GM12864 (cell line): ENCODE measurements around the gene ANKRD28.

Experiments used
- DNase-seq: peaks from one replicate; pipeline ENCODE4 v3.0.0-alpha.2; 2011; ENCODE audit warnings: low read depth
- H3K4me3 ChIP-seq: 2 replicates; pipeline ENCODE4 v1.5.1; 2011; ENCODE audit warnings: mild to moderate bottlenecking, low read depth, low read length, control low read depth
- CTCF ChIP-seq: IDR thresholded peaks from 2 replicates; pipeline ENCODE4 v1.5.1; 2011; ENCODE audit warnings: low read depth, mild to moderate bottlenecking, moderate library complexity, low read length, control low read depth, inconsistent platforms; ENCODE audit errors: missing control alignments

The ANKRD28 gene

DNA sequence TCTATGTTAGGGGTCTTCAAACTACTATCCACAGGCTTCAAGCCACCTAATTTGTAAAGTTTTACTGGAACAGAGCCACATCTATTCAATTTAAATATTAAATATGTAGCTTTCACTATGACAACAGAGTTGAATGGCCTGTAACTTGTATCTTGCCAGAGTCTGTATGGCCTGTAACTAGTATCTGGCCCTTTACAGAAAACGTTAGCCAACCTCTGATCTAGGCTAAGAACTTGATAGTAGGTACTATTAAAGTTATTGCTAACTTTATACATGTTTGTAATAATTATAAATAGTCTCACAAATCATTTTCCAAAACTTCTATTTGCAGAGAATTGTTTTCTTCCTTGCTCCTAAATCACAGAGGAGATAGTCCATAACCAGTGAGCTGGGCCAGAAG is 40.0 kb downstream of the ANKRD28 start:
- DNase-seq: no peak

DNA sequence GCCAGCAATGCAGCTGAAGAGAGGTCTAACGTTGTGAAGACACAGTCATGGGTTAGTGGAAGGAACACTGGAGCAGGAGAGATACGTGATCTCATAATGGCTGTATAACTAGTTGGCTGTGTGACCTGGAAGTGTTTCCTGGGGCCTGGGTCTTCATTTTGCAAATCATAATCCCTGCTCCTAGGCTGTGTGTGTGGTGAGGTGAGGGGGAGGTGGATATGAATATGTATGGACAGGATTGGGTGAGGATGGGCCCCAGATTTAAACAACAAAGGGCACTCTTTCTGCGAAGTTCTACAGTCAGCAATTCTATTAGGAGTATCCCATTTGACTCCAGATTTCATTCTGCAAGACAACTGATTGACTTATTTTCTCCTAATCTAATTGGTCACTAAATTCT is 41.3 kb downstream of the ANKRD28 start:
- H3K4me3 ChIP-seq: no peak overlapping the region
- TF ChIP-seq CTCF: no peak
- DNase-seq: no peak

More for the DNA sequence above, 40.0 kb downstream of the ANKRD28 start:
- TF ChIP-seq CTCF: no peak
- H3K4me3 ChIP-seq: no peak overlapping the region

DNA sequence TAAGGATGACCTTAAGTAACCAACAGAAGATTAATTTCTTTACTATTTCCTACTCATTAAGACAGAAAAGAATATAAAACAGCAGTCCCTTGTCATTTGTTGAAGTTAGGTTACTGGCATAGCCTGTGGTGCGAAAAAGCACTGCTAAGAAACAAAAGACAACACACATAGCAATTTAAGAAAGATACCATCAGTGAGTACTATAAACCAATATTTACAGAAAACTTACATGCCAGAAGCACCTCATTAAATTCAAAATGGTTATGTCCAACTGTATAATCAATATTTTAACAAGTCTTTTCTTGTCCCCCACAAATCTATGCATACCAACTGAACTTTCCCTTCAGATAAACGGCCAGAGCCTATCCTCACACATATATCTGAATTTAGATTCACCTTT is 42.0 kb downstream of the ANKRD28 start:
- no peak for DNase-seq
- no peak overlapping the region for H3K4me3 ChIP-seq
- TF ChIP-seq CTCF: no peak

DNA sequence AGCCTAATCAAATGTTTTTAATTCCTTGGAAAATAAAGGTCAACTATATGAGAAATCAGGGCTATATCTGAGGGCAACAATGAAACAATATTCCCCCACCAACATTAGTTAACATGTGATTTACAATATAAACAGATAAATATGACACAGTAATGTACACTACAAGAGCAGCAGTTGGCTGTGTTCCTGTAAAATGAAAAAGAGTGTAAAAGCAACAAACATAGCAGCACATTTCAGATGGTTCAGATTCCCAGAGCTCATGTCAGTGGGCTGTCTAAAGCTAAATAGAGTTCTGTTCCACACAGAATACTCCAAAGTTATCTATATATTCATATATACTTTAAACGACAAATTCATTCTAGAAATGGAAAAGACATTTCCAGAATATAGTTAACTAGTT is 42.6 kb downstream of the ANKRD28 start:
- no peak for DNase-seq
- TF ChIP-seq CTCF: no peak
- no peak overlapping the region for H3K4me3 ChIP-seq

DNA sequence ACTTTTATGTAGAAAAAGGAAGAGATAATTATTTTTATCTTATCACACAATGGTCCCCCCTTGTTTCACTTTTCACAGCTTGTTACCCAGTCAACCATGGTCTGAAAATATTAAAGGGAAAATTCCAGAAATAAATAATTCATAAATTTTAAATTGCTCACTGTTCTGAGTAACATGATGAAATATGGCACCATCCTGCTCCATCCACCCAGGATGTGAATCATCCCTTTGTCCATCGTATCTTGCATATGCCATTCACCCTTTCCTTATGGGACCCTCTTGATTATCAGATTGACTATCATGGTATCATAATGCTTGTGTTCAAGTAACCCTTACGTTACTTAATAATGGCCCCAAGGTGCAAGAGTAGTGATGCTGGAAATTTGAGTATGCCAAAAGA is 43.7 kb downstream of the ANKRD28 start:
- DNase-seq: no peak
- no peak for TF ChIP-seq CTCF
- no peak overlapping the region for H3K4me3 ChIP-seq

DNA sequence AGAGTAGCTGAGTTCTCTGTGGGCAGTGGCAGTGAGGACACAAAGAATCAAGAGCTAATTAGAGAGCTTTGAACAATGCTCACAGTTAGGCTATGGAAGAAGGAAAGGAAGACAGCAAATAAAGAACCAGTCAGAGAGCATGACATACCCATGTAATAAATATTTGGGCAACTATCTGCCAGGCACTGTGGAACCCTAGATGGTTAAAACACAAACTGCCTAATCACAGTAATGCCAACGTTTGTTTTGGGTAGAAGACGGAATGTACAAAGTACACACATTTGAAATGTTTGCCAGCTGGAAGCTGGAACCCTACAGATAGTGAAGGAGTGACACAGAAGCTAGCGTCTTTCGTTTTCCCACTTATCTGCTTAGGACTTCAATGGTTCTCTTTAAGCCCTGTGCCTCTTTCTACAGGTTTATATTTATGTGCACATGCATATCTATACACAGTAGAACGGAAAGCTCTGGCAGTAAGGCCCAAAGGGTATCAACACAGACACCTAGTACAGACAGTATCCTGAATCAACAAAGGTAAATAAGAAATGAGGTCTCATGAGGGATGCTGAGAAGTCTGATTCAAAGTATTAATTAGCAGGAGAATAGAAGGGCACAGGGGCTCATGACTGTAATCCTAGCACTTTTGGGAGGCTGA is 44.6 kb downstream of the ANKRD28 start:
- TF ChIP-seq CTCF: no peak
- DNase-seq: no peak
- no peak overlapping the region for H3K4me3 ChIP-seq

- DNase-seq: no peak
- H3K4me3 ChIP-seq: no peak overlapping the region
- TF ChIP-seq CTCF: no peak
Observed at GRCh38 chr3:15750879-15751278, 46.9 kb downstream of the ANKRD28 start.
